Neuronal stem cell (in vitro differentiated cells): ENCODE data around the gene CLIP1.
A peak's percentile ranks its signal among the peaks of the same experiment; 100 is the strongest.
"Not testable (repeated sequence)": the region's sequence is repeated elsewhere in the genome, so short reads cannot be mapped to it uniquely, and the experiment has no call there.

ENCODE experiments used
- DNase-seq: peaks from one replicate; pipeline ENCODE4 v3.0.0-alpha.2; 2013; ENCODE audit warnings: low spot score
- H2AFZ ChIP-seq: one replicate; pipeline ENCODE4 v1.6.1; 2013; ENCODE audit warnings: mild to moderate bottlenecking, low read length, inconsistent platforms
- H2AK5ac ChIP-seq: 2 replicates; pipeline ENCODE4 v1.6.1; 2013; ENCODE audit warnings: low read depth, mild to moderate bottlenecking, inconsistent platforms, low read length, moderate library complexity, mixed read lengths
- H2BK120ac ChIP-seq: 2 replicates; pipeline ENCODE4 v1.6.1; 2013; ENCODE audit warnings: low read depth, mild to moderate bottlenecking, inconsistent platforms, low read length, moderate library complexity, mixed read lengths
- H2BK12ac ChIP-seq: one replicate; pipeline ENCODE4 v1.6.1; 2013; ENCODE audit warnings: low read length, inconsistent platforms
- H2BK15ac ChIP-seq: 2 replicates; pipeline ENCODE4 v1.6.1; 2013; ENCODE audit warnings: mild to moderate bottlenecking, low read length, inconsistent platforms, mixed read lengths
- H2BK5ac ChIP-seq: one replicate; pipeline ENCODE4 v1.6.1; 2013; ENCODE audit warnings: inconsistent platforms, mild to moderate bottlenecking, low read length, moderate library complexity
- H3K14ac ChIP-seq: one replicate; pipeline ENCODE4 v1.6.1; 2013; ENCODE audit warnings: low read length, inconsistent platforms
- H3K18ac ChIP-seq: 2 replicates; pipeline ENCODE4 v1.6.1; 2013; ENCODE audit warnings: low read length, inconsistent platforms
- H3K23ac ChIP-seq: 2 replicates; pipeline ENCODE4 v1.6.1; 2013; ENCODE audit warnings: low read depth, mild to moderate bottlenecking, mixed read lengths, low read length, inconsistent platforms; ENCODE audit not compliant: poor library complexity
- H3K27ac ChIP-seq: replicated peaks from 3 replicates; pipeline ENCODE4 v1.5.1; 2013; ENCODE audit warnings: low read length, inconsistent platforms
- H3K27me3 ChIP-seq, 3 experiments: 2 replicates each; pipeline ENCODE4 v1.6.1; 2013; ENCODE audit warnings: low read length in 3 of 3, mild to moderate bottlenecking in 2 of 3, inconsistent platforms in 1 of 3, low read depth in 1 of 3, mixed read lengths in 1 of 3, moderate library complexity in 1 of 3; ENCODE audit not compliant: control insufficient read depth in 3 of 3, insufficient read depth in 3 of 3
- H3K36me3 ChIP-seq, 2 donors: replicated peaks in 1 of 2; 2 replicates each; pipeline ENCODE4 v1.6.1; 2013; ENCODE audit warnings: low read length in 2 of 2; ENCODE audit not compliant: control insufficient read depth in 2 of 2, insufficient read depth in 2 of 2
- H3K4ac ChIP-seq: 2 replicates; pipeline ENCODE4 v1.6.1; 2013; ENCODE audit warnings: inconsistent platforms, mild to moderate bottlenecking, low read length, moderate library complexity
- H3K4me1 ChIP-seq, 2 donors: 1 replicate in 1 of 2; 2 replicates in 1 of 2; pipeline ENCODE4 v1.6.1; 2013; ENCODE audit warnings: low read length in 2 of 2, low read depth in 1 of 2; ENCODE audit not compliant: control insufficient read depth in 2 of 2, insufficient read depth in 1 of 2
- H3K4me2 ChIP-seq: one replicate; pipeline ENCODE4 v1.6.1; 2013; ENCODE audit warnings: mild to moderate bottlenecking, low read length, inconsistent platforms; ENCODE audit not compliant: insufficient read depth, poor library complexity, severe bottlenecking
- H3K4me3 ChIP-seq, 2 donors: 2 replicates each; pipeline ENCODE4 v1.5.1; 2013; ENCODE audit warnings: low read length in 2 of 2, mild to moderate bottlenecking in 2 of 2, inconsistent platforms in 1 of 2, moderate library complexity in 1 of 2
- H3K79me1 ChIP-seq: one replicate; pipeline ENCODE4 v1.6.1; 2013; ENCODE audit warnings: low read depth, mild to moderate bottlenecking, inconsistent platforms, low read length, moderate library complexity
- H3K9ac ChIP-seq: one replicate; pipeline ENCODE4 v1.6.1; 2013; ENCODE audit warnings: mild to moderate bottlenecking, low read depth, low read length, inconsistent platforms; ENCODE audit not compliant: poor library complexity
- H3K9me3 ChIP-seq, 2 donors: replicated peaks in 1 of 2; 2 replicates each; pipeline versions ENCODE3 to v1.6.1; 2013; ENCODE audit warnings: low read length in 2 of 2, mild to moderate bottlenecking in 2 of 2, inconsistent platforms in 1 of 2, low read depth in 1 of 2, mixed read lengths in 1 of 2, moderate library complexity in 1 of 2; ENCODE audit not compliant: control insufficient read depth in 2 of 2, insufficient read depth in 1 of 2
- H4K8ac ChIP-seq: one replicate; pipeline ENCODE4 v1.6.1; 2013; ENCODE audit warnings: low read depth, mild to moderate bottlenecking, inconsistent platforms, low read length, moderate library complexity
- H4K91ac ChIP-seq: one replicate; pipeline ENCODE4 v1.6.1; 2013; ENCODE audit warnings: low read length, low read depth, mild to moderate bottlenecking, inconsistent platforms; ENCODE audit not compliant: poor library complexity
- WGBS, 2 donors: extraction: QIAGEN DNeasy Blood & Tissue Kit; methylation state at CpG; one replicate each; pipeline ENCODE4 v1.1.7; 2013; ENCODE audit warnings: missing lambda C conversion rate in 2 of 2, mixed read lengths in 1 of 2; ENCODE audit not compliant: insufficient read length in 2 of 2, insufficient replicate concordance in 1 of 2; ENCODE audit errors: extremely low coverage in 2 of 2; 5-methylcytosine and 5-hydroxymethylcytosine counted together

Gene CLIP1

GRCh38 chr12:122437656-122438121, 15.2 kb upstream of the CLIP1 start:
- no peak overlapping the region for H4K8ac ChIP-seq
- no peaks in the 10 kb centered on the region for H3K27me3 ChIP-seq
- no peak overlapping the region for H3K9ac ChIP-seq
- no peak overlapping the region for H2BK15ac ChIP-seq
- no peak for DNase-seq
- no peak overlapping the region for H2BK12ac ChIP-seq
- H3K9me3 ChIP-seq, result no peaks in the 10 kb centered on the region
- H3K4ac ChIP-seq, result no peak overlapping the region
- no peak overlapping the region for H2AFZ ChIP-seq
- peaks cover 2% of the 10 kb centered on the region for H3K79me1 ChIP-seq
- no peak overlapping the region for H2BK120ac ChIP-seq
- H2AK5ac ChIP-seq, result peak overlapping the region; percentile 61
- H4K91ac ChIP-seq, result no peak overlapping the region
- no peaks in the 10 kb centered on the region for H3K36me3 ChIP-seq
- H3K27ac ChIP-seq, result no peak overlapping the region
- H3K4me1 ChIP-seq, result peaks cover 0 to 2% of the 10 kb centered on the region in 2 donors
- H3K23ac ChIP-seq, result no peak overlapping the region
- H3K4me3 ChIP-seq, result no peak overlapping the region
- H2BK5ac ChIP-seq, result no peak overlapping the region
- no peak overlapping the region for H3K14ac ChIP-seq
- no peak overlapping the region for H3K18ac ChIP-seq
- no CpG with 5 or more reads among the region's 8 CpGs for WGBS, 2 donors
- H3K4me2 ChIP-seq, result no peak overlapping the region

GRCh38 chr12:122435186-122435585, 12.7 kb upstream of the CLIP1 start:
- no peak for DNase-seq
- Histone ChIP-seq H3K27ac (no peak overlapping the region), H4K8ac (no peak overlapping the region), H3K4me3 (no peak overlapping the region), H3K79me1 (peaks cover 2% of the 10 kb centered on the region), H3K27me3 (no peaks in the 10 kb centered on the region), H3K9me3 (no peaks in the 10 kb centered on the region), H2BK12ac (no peak overlapping the region), H3K36me3 (no peaks in the 10 kb centered on the region), H2AK5ac (no peak overlapping the region), H3K4me2 (no peak overlapping the region), H3K9ac (no peak overlapping the region), H2BK5ac (no peak overlapping the region), H3K23ac (no peak overlapping the region), H2BK15ac (no peak overlapping the region), H3K4me1 (peaks cover 0 to 2% of the 10 kb centered on the region in 2 donors), H3K18ac (no peak overlapping the region), H4K91ac (no peak overlapping the region), H3K14ac (no peak overlapping the region), H2BK120ac (no peak overlapping the region), H2AFZ (no peak overlapping the region), H3K4ac (no peak overlapping the region)
- no CpG with 5 or more reads among the region's 4 CpGs for WGBS, 2 donors

- H3K4me1 ChIP-seq, H2BK12ac ChIP-seq, H3K23ac ChIP-seq, H4K91ac ChIP-seq, DNase-seq, H3K9me3 ChIP-seq, H3K9ac ChIP-seq, H3K27ac ChIP-seq, H3K4ac ChIP-seq, H2BK5ac ChIP-seq, H3K27me3 ChIP-seq, H2AFZ ChIP-seq, H2BK15ac ChIP-seq, H3K4me3 ChIP-seq, H3K14ac ChIP-seq, H4K8ac ChIP-seq, H2BK120ac ChIP-seq, H3K4me2 ChIP-seq, H2AK5ac ChIP-seq, H3K18ac ChIP-seq, H3K36me3 ChIP-seq, H3K79me1 ChIP-seq: not testable (repeated sequence)
- no CpG with 5 or more reads among the region's 5 CpGs for whole genome bisulfite sequencing, 2 donors
Measured at GRCh38 chr12:122429043-122429442, 6.6 kb upstream of the CLIP1 start.

GRCh38 chr12:122427403-122427802, 4.9 kb upstream of the CLIP1 start:
- H2BK5ac ChIP-seq, result no peak overlapping the region
- no peak overlapping the region for H4K8ac ChIP-seq
- H3K9me3 ChIP-seq, result no peaks in the 10 kb centered on the region
- no peak overlapping the region for H2BK120ac ChIP-seq
- WGBS, 2 donors, result no CpG with 5 or more reads among the region's 9 CpGs
- no peak overlapping the region for H3K23ac ChIP-seq
- H2AFZ ChIP-seq, result no peak overlapping the region
- H4K91ac ChIP-seq, result no peak overlapping the region
- no peak overlapping the region for H2BK12ac ChIP-seq
- H2BK15ac ChIP-seq, result no peak overlapping the region
- no peak overlapping the region for H2AK5ac ChIP-seq
- H3K14ac ChIP-seq, result no peak overlapping the region
- H3K18ac ChIP-seq, result no peak overlapping the region
- no peak overlapping the region for H3K9ac ChIP-seq
- no peak overlapping the region for H3K4ac ChIP-seq
- no peak for DNase-seq
- H3K4me3 ChIP-seq, result no peak overlapping the region
- no peaks in the 10 kb centered on the region for H3K27me3 ChIP-seq
- H3K4me2 ChIP-seq, result no peak overlapping the region
- peaks cover 3 to 5% of the 10 kb centered on the region in 2 donors for H3K4me1 ChIP-seq
- no peaks in the 10 kb centered on the region for H3K79me1 ChIP-seq
- no peaks in the 10 kb centered on the region for H3K36me3 ChIP-seq
- H3K27ac ChIP-seq, result no peak overlapping the region
